ENCODE data around the gene PTPN12.

DNA sequence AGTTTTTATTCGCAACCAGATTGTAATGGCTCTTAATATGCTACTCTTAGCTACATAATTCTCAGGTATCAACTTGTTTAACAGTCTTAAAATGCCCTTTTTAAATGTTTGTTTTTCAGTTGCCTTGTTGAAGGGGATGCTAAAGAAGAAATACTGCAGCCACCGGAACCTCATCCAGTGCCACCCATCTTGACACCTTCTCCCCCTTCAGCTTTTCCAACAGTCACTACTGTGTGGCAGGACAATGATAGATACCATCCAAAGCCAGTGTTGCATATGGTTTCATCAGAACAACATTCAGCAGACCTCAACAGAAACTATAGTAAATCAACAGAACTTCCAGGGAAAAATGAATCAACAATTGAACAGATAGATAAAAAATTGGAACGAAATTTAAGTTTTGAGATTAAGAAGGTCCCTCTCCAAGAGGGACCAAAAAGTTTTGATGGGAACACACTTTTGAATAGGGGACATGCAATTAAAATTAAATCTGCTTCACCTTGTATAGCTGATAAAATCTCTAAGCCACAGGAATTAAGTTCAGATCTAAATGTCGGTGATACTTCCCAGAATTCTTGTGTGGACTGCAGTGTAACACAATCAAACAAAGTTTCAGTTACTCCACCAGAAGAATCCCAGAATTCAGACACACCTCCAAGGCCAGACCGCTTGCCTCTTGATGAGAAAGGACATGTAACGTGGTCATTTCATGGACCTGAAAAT is 89.7 kb downstream of the PTPN12 start:
- TF ChIP-seq, protein P1, sequence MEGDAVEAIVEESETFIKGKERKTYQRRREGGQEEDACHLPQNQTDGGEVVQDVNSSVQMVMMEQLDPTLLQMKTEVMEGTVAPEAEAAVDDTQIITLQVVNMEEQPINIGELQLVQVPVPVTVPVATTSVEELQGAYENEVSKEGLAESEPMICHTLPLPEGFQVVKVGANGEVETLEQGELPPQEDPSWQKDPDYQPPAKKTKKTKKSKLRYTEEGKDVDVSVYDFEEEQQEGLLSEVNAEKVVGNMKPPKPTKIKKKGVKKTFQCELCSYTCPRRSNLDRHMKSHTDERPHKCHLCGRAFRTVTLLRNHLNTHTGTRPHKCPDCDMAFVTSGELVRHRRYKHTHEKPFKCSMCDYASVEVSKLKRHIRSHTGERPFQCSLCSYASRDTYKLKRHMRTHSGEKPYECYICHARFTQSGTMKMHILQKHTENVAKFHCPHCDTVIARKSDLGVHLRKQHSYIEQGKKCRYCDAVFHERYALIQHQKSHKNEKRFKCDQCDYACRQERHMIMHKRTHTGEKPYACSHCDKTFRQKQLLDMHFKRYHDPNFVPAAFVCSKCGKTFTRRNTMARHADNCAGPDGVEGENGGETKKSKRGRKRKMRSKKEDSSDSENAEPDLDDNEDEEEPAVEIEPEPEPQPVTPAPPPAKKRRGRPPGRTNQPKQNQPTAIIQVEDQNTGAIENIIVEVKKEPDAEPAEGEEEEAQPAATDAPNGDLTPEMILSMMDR (IDR thresholded peaks at IDR 0.05) = no peak
- no peak for TF ChIP-seq EZH2 (IDR thresholded peaks at IDR 0.05; ENCODE audit: borderline replicate concordance, insufficient read depth, low read depth, low read length, poor library complexity, severe bottlenecking)

Measured in B cell (primary cell).